HG02623 (cell line): Measurements from ENCODE around the gene ITPR3.

ENCODE experiments used
- ATAC-seq: cut with Tn5 transposase; IDR thresholded peaks from one replicate; pipeline ENCODE4 v1.9.1; 2021; ENCODE audit warnings: moderate library complexity; ENCODE audit not compliant: unreplicated experiment

The ITPR3 gene

DNA sequence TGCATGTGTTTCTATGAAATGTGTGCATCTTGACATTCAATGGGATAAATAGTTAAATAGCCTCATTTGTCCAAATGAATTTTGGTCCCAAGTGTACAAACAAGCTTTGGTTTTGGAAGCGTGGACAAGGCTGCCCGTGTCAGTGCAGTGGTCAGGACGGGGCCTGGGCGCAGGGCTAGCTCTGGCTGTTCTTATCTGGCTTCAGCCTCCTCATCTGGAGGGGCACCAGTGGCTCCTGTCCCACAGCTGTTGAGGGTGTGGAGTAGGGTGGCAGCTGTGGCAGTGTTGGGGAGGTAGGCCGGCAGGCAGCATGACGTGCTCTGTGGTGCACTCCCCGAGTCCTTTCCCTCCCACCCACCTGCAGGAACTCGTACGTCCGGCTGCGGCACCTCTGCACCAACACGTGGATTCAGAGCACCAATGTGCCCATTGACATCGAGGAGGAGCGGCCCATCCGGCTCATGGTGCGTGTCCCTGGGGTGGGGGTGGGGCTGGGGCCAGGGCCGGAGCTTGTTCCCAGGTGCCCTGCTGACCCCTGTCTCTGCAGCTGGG lies 43.5 kb downstream of the ITPR3 start:
- no peak for ATAC-seq

DNA sequence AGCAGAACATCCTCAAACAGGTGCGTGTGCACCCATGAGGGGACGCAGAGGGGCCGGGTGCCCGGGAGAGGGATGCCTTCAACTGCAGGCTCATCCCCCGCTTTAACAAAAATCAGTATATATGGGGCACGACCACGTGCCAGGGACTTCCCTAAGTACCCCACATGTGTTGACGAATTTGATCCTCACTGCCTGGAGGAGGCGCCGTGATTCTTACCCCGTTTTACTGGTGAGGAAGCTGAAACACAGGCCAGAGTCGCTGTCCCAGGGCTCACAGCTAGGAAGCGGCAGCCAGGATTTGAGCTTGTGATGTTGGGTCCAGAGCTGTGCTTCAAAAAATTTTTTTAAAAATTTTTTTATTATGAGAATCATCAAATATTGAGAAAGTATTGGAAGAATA lies 44.8 kb downstream of the ITPR3 start:
- ATAC-seq: no peak

- no peak for ATAC-seq
Observed at GRCh38 chr6:33667072-33667471, 46.0 kb downstream of the ITPR3 start.

- no peak for ATAC-seq
Observed at GRCh38 chr6:33667776-33668175, 46.7 kb downstream of the ITPR3 start.

DNA sequence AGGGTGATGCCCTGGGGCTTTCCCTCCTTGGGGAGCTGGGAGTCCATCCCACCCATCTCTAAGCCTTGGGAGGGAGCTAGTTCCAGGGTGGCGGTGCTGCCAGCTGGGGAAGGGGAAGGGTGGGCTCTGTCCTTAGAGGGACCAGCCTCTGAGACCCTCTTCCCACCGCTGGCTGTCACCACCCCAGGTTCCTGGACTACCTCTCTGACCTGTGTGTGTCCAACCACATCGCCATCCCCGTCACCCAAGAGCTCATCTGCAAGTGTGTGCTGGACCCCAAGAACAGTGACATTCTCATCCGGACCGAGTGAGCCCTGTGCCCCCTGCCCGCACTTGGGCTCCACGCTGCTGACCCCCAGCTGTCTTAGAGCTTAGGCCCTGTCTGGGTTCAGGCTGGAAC lies 47.2 kb downstream of the ITPR3 start:
- no peak for ATAC-seq

DNA sequence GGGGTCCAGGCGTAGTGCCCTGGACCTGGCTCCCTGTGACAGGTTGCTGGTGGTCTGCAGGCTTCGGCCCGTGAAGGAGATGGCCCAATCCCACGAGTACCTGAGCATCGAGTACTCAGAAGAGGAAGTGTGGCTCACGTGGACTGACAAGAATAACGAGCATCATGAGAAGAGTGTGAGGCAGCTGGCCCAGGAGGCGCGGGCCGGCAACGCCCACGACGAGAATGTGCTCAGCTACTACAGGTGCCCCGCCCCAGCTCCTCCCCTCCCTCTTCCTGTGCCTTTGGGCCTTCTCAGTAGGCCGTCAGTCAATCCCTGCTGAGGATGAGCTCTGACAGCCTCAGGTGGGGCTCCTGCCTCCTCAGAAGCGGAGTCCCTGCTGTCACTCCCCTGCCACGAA lies 47.8 kb downstream of the ITPR3 start:
- ATAC-seq: no peak

GRCh38 chr6:33670086-33670660 lies 49.1 kb downstream of the ITPR3 start:
- ATAC-seq: no peak

DNA sequence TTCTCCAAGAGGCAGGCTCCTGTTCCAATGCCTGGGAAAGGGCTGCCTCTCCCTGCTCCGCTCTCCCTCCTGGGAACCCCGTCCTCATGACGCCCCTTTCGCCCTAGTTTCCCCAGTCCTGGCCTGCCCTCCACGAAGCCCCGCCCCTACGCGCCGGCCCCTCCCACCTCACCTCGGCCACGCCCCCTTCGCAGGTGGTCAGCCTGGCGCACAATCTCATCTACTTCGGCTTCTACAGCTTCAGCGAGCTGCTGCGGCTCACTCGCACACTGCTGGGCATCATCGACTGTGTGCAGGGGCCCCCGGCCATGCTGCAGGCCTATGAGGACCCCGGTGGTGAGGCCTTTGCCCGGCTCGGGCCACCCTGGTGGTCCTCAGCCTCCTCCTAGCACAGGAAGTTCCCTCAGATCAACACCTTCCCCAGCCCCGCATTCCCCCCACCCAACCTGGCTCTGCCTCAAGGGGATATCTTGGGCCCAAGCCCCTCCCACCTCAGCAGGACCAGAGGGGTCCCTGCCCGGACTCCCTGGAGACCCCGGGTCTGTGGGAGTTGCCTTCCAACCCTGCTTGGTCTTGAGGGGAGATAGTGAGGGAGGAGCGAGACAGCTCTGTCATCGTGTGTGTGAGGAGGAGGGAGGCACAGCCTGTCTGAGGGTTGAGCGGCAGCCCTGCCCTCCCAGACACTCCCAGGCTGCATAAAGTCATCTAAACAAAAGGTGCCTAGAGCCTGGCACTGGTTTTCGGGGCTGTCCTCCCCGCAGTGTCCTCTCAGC lies 50.0 kb downstream of the ITPR3 start:
- no peak for ATAC-seq

- no peak for ATAC-seq
Observed at GRCh38 chr6:33671744-33672072, 50.6 kb downstream of the ITPR3 start.

GRCh38 chr6:33672808-33673207 lies 51.7 kb downstream of the ITPR3 start:
- ATAC-seq: no peak

DNA sequence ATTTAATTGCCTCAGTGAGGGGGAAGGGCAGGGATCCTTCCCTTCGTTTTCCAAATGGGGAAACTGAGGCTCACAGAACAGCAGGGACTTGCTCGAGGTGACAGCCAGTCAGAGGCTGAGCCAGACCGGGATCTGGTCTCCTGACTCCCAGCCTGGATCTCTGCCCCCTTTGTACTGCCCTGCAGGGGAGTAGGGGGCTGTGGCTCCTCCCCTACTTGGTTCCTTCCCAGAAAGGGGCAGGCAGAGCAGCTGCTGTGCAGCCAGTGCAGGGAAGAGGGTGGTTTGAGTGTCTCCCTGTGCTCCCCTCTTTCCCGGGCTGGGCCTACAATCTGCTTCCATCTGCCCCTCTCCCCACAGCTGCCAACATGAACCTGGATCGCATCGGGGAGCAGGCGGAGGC lies 52.7 kb downstream of the ITPR3 start:
- ATAC-seq: no peak

DNA sequence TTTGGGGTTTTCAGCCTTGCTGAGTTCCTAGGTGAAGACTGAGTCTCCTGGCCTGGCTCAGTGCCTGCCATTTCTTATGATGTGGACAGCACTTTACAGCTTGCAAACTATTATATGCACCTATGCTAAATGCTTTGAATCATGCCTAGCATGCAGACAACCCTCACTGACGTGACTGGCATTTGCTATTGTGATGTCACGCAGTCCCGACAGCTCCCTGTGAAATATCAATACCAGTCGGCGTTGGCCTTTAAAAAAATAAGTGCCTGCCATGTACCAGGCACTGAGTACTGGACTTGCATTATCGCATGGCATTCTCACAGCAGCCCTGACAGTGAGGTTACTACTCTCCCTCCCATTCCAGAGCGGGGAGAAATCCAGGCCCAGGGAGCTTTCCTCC lies 54.8 kb downstream of the ITPR3 start:
- no peak for ATAC-seq

- no peak for ATAC-seq
Observed at GRCh38 chr6:33676416-33677142, 55.5 kb downstream of the ITPR3 start.

DNA sequence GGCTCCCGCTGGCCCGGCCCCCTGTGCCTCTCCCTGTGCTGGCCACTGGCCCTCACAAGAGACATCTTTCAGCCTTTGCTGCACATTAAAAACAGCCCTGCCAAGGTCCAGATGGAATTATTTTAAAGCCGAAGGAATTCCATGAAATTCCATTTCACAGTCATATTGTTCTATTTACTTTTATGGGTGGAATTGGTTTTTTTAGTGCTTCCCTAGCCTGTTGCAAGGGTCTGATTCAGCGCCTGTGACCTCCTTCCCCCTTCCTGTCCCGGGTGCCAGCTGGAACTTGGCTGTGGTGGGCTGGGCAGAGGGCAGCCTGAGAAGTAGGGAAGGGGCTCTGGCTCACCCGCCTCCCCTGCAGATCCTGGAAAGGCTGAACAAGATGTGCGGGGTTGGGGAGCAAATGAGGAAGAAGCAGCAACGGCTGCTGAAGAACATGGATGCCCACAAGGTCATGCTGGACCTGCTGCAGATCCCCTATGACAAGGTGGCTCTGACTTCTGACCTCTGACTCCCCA lies 56.1 kb downstream of the ITPR3 start:
- ATAC-seq: no peak

DNA sequence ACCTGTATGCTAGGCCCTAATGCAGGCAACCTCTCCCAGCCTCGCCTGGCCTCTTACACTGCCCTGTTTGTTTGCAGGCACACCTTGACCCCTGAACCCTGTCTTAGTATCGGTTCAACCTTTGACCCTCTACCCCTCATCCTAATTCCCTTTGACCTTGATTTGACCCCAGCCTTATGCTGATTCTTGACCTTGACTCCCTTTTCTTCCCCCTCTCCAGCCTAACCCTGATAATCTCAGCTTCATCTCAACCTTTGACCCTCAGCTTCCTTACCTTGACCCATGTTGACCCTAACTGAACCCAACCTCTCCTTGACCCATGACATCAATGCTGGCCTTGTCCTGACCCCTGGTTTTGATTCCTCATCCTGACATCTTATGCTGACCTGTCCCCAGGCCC lies 56.6 kb downstream of the ITPR3 start:
- ATAC-seq: no peak

DNA sequence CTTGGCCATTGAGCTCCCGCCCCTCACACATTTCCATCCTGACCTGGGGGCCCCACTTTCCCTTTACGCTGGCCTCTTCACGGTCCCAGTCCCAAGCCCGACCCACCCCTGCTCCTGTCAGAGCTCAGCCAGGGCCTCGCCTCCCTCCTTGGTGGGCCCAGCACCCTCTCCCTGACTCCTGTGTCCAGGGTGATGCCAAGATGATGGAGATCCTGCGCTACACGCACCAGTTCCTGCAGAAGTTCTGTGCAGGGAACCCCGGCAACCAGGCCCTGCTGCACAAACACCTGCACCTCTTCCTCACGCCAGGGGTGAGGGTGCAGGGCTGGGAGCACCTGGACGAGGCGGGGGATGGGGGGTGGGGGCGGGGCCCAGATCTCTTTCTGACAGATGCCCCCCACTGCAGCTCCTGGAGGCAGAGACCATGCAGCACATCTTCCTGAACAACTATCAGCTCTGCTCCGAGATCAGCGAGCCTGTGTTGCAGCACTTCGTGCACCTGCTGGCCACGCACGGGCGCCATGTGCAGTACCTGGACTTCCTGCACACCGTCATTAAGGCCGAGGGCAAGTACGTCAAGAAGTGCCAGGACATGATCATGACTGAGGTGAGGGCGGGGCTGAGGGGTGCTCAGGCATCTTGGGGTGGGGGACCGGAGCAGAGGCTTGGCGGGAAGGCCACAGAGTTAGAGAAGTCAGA lies 57.3 kb downstream of the ITPR3 start:
- no peak for ATAC-seq

- ATAC-seq: no peak
Observed at GRCh38 chr6:33678932-33679490, 57.9 kb downstream of the ITPR3 start.

GRCh38 chr6:33679761-33680160 lies 58.6 kb downstream of the ITPR3 start:
- ATAC-seq: no peak

- no peak for ATAC-seq
Observed at GRCh38 chr6:33682341-33682740, 61.2 kb downstream of the ITPR3 start.

- no peak for ATAC-seq
Observed at GRCh38 chr6:33683051-33683571, 62.0 kb downstream of the ITPR3 start.
